Coronary artery (tissue), 2 donors: Measurements from ENCODE around the gene PYY.
"Not testable (repeated sequence)": the region's sequence is repeated elsewhere in the genome, so short reads cannot be mapped to it uniquely, and the experiment has no call there.

Experiments used
- DNase-seq: peaks from one replicate; pipeline ENCODE4 v3.0.0-alpha.2; 2017; ENCODE audit warnings: low spot score
- H3K27ac ChIP-seq, 2 donors: fragments of 200-600 bp; sonication (generic); one replicate each; pipeline ENCODE4 v1.5.1; 2016 to 2019
- H3K4me3 ChIP-seq: fragments of 200-600 bp; sonication (generic); 2 replicates; pipeline ENCODE4 v1.5.1; 2016; ENCODE audit warnings: mild to moderate bottlenecking, moderate library complexity
- TF ChIP-seq, protein P1 (sequence below): fragments of 200-600 bp; sonication (generic); IDR thresholded peaks from one replicate; pipeline ENCODE4 v1.5.1; 2019; ENCODE audit warnings: antibody characterized with exemption

PYY gene

DNA sequence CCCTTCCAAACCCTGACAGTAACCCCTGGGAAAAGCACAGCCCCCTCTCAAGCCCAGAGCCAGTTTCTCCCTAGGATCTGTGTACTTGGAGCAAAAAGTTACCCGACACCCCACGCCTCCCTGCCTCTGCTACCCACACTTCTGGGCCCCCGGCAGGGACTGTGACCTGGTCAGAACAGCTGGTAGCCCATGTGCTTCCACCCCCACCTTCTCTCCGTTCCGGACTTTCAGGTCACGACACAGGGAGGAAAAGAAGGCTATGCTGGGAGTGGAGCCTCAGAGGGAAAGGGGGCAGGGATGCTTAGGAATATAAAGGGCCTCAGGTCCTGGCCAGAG lies 17.8 kb downstream of the PYY start:
- DNase-seq: no peak
- Histone ChIP-seq H3K4me3 (no peak overlapping the region), H3K27ac (no peak overlapping the region)
- TF ChIP-seq, protein P1, sequence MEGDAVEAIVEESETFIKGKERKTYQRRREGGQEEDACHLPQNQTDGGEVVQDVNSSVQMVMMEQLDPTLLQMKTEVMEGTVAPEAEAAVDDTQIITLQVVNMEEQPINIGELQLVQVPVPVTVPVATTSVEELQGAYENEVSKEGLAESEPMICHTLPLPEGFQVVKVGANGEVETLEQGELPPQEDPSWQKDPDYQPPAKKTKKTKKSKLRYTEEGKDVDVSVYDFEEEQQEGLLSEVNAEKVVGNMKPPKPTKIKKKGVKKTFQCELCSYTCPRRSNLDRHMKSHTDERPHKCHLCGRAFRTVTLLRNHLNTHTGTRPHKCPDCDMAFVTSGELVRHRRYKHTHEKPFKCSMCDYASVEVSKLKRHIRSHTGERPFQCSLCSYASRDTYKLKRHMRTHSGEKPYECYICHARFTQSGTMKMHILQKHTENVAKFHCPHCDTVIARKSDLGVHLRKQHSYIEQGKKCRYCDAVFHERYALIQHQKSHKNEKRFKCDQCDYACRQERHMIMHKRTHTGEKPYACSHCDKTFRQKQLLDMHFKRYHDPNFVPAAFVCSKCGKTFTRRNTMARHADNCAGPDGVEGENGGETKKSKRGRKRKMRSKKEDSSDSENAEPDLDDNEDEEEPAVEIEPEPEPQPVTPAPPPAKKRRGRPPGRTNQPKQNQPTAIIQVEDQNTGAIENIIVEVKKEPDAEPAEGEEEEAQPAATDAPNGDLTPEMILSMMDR: no peak

DNA sequence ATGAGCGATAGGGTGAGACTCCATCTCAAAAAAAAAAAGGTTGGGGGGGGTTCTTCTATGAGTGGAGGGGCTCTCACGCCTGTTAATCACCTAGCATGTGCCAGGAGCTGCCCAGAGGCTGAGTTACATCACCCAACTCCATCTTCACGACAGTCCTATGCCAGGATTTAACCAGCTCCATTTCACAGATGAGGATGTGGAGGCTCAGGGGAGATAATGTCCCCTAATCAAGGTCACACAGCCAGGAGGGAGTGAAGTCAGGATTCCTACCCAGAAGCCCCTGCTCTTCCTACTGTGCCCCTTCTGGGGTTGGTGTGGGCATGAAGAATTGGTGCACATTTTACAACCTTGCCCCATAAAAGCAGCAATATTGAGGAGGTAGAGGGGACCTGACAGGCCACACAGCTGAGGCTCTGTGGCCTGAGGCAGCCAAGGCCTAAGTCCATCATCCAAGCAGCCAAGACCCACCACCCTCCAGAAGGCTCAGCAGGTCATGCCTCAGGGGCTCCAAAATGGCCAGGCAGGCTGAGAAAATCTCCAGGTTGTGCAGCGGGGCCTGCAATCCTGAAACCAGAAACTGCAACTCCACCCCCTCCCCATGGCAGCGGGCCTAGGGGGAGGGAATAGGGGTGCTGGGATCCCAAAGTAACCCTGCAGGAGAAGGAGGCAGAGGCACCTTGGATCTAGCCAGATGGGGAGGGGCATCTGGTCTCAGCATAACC lies 18.4 kb downstream of the PYY start:
- no peak for DNase-seq
- TF ChIP-seq, protein P1: no peak
- H3K27ac ChIP-seq: no peak overlapping the region
- no peak overlapping the region for H3K4me3 ChIP-seq

DNA sequence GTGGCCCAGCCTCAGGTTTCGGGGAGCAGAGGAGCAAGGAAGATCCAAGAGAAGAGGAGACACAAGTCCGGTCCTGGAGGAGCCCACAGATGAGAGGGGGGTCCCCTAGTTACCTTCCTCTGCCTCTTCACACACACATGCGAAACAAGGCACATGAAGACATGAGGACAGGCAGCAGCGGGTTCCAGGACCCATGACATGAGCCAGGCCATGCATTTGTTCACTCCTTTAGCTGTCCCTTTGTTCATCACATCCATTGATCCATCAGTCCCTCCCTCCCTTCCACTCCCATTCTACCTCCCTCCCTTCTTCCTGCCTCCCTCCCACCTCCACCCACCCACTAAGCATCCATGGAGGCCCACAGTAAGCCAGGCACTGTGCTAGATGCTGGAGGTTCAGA lies 20.8 kb downstream of the PYY start:
- TF ChIP-seq, protein P1: no peak

DNA sequence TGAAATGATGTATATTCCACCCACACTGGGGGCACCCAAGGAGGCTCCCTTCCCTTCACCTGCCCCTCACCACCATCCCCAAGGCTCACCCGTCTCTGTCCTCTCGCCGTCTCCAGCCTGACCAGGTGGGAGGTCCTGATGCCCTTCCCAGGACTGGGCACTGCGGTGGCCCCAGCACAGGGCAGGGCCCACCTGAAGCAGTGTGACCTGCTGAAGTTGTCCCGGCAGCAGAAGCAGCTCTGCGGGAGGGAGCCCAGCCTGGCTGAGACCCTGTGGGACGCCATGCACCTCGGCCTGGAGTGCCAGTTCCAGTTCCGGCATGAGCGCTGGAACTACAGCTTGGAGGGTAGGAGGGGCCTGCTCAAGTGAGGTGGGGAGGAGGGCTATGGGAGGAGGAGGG lies 21.4 kb downstream of the PYY start:
- Histone ChIP-seq H3K4me3 (no peak overlapping the region), H3K27ac (no peak overlapping the region)
- TF ChIP-seq, protein P1: no peak
- no peak for DNase-seq

More for the DNA sequence above, 20.8 kb downstream of the PYY start:
- Histone ChIP-seq H3K4me3 (no peak overlapping the region), H3K27ac (no peak overlapping the region)
- no peak for DNase-seq

DNA sequence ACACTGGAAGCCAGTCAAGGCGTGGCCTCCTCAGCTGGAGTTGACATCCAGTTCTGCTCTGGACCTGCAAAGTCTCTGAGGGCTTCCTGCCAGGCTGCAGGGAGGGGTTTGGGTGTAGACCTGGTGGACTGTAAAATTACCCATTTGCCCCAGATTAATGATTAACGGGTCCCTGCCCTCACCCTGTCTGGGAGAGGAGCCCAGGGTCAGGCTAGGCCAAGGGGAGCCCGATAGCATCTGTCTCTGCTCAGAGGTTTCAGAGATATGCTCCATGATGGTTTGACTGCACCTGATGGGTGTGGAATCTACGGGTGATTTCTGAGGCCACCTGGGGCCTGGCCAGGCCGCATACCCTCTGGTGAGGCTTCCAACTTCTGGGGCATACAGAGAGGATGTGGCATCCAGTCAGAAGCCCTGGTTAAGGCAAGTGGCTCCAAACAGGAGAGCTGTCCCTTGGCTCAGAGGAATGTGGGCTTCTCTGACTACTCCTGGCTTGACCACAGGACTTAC lies 22.6 kb downstream of the PYY start:
- TF ChIP-seq, protein P1: no peak
- Histone ChIP-seq H3K27ac (no peak overlapping the region), H3K4me3 (no peak overlapping the region)
- DNase-seq: no peak

DNA sequence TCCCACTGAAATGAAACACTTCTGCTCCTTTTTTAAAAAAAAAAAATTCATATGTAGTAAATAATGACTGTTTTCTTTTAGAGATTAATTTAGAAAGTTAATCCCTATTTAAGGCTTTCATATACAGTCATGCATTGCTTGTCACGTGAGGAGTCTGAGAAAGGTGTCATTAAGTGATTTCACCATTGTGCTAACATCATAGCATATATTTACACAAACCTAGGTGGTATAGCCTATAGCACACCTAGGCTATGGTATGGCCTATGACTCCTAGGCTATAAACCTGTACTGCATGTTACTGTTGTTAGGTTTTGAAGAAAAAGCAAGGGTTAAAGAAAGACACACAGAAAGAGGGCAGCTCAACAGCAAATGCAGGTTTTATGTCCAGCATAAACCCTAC lies 25.1 kb downstream of the PYY start:
- TF ChIP-seq, protein P1: no peak
- Histone ChIP-seq H3K4me3 (no peak overlapping the region), H3K27ac (no peak overlapping the region)
- DNase-seq: no peak

DNA sequence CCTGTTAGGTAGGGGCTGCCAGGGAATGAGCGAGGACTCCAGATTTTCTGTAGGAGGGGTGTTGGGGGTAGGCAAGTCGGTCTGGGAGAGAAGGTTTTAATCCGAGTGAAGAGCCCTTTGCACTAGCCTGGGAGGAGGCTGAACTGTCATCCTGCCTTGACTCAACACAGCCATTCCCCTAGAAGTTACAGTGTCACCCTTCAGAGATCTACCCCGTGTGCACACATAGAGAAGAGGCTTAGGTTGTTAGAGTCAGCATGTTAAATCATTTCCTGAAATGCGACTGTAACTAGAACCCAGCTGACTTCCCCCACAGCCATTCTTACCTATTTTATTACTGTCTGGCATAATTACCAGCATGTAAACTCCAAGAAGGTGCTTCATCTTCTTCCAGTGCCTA lies 25.8 kb downstream of the PYY start:
- DNase-seq, H3K27ac ChIP-seq, H3K4me3 ChIP-seq: not testable (repeated sequence)
